Measurements from ENCODE around the gene SNAP29. TPM values are rescaled to one million over a fixed set of nuclear protein-coding genes. Genes with fewer than 3 reads are reported as not detected.

The SNAP29 gene
- total and polyA plus RNA-seq, 2 experiments from 2014 or later = 8.2 to 22.9 TPM

GRCh38 chr22:20816559-20816958 is 42.2 kb upstream of the SNAP29 start:
- Histone ChIP-seq H3F3A (replicated peaks; ENCODE audit: low read depth) (no peaks in the 10 kb centered on the region), H3K4me2 (no peak overlapping the region), H3K27me3 (ENCODE audit: insufficient read depth) (no peaks in the 10 kb centered on the region), H3K27ac (ENCODE audit: low read depth) (no peak overlapping the region), H3K79me2 (replicated peaks; ENCODE audit: insufficient read depth) (no peaks in the 10 kb centered on the region), H3K9me2 (ENCODE audit: insufficient read depth) (no peaks in the 10 kb centered on the region), H3K4me1 (ENCODE audit: insufficient read depth) (no peaks in the 10 kb centered on the region), H4K20me1 (replicated peaks; ENCODE audit: insufficient read depth) (no peaks in the 10 kb centered on the region; the same call in 1 of the 2 replicates), H3K4me3 (no peak overlapping the region), H3K36me3 (ENCODE audit: insufficient read depth) (peaks cover 3% of the 10 kb centered on the region; the same call in 1 of the 2 replicates), H2AFZ (no peak overlapping the region)
- H3K9me3 Mint-ChIP-seq = no peaks in the 10 kb centered on the region
- peaks cover 10% of the 10 kb centered on the region; the same call in 2 of the 3 replicates for H3K36me3 Mint-ChIP-seq (ENCODE audit: low read depth)
- no peaks in the 10 kb centered on the region; the same call in 2 of the 3 replicates for H3K4me1 Mint-ChIP-seq
- no peak overlapping the region for H3K4me3 Mint-ChIP-seq
- no peak overlapping the region for H3K27ac Mint-ChIP-seq
- DNase-seq (ENCODE audit: low spot score) (no peak), ATAC-seq (no peak)
- H3K27me3 Mint-ChIP-seq (ENCODE audit: insufficient read depth, low read depth, poor library complexity) = peaks cover 2% of the 10 kb centered on the region
- TF ChIP-seq CTCF (conservative IDR thresholded peaks at IDR 0.05; ENCODE audit: low read depth in 2 of 2) = no peak

GRCh38 chr22:20818471-20818870 is 40.3 kb upstream of the SNAP29 start:
- Mint-ChIP-seq H3K9me3 (no peaks in the 10 kb centered on the region), H3K27me3 (ENCODE audit: insufficient read depth, low read depth, poor library complexity) (peaks cover 2% of the 10 kb centered on the region), H3K4me3 (no peak overlapping the region), H3K4me1 (no peaks in the 10 kb centered on the region; the same call in 2 of the 3 replicates), H3K36me3 (ENCODE audit: low read depth) (no peaks in the 10 kb centered on the region), H3K27ac (no peak overlapping the region)
- no peak for ATAC-seq
- no peak for DNase-seq (ENCODE audit: low spot score)
- Histone ChIP-seq H3K4me3 (no peak overlapping the region), H2AFZ (no peak overlapping the region), H3K27ac (ENCODE audit: low read depth) (no peak overlapping the region), H3K9me2 (ENCODE audit: insufficient read depth) (no peaks in the 10 kb centered on the region), H3K79me2 (replicated peaks; ENCODE audit: insufficient read depth) (no peaks in the 10 kb centered on the region), H3K4me1 (ENCODE audit: insufficient read depth) (no peaks in the 10 kb centered on the region), H3K36me3 (ENCODE audit: insufficient read depth) (peaks cover 3% of the 10 kb centered on the region; the same call in 1 of the 2 replicates), H4K20me1 (replicated peaks; ENCODE audit: insufficient read depth) (peaks cover 5% of the 10 kb centered on the region; the same call in 1 of the 2 replicates), H3K4me2 (no peak overlapping the region), H3K27me3 (ENCODE audit: insufficient read depth) (no peaks in the 10 kb centered on the region), H3F3A (replicated peaks; ENCODE audit: low read depth) (no peaks in the 10 kb centered on the region)
- no peak for TF ChIP-seq ZNF331 (CRISPR knock-in tag; IDR thresholded peaks at IDR 0.05; ENCODE audit: low read depth)
- no peak for TF ChIP-seq POLR2AphosphoS5 (IDR thresholded peaks at IDR 0.05; ENCODE audit: low read depth)
- TF ChIP-seq EZH2phosphoT487 (IDR thresholded peaks at IDR 0.05; ENCODE audit: unreplicated experiment) = no peak
- TF ChIP-seq NANOG (IDR thresholded peaks at IDR 0.05; ENCODE audit: borderline replicate concordance) = no peak
- no peak for TF ChIP-seq CREB1 (CRISPR knock-in tag; IDR thresholded peaks at IDR 0.05; ENCODE audit: low read depth)
- no peak for TF ChIP-seq ETS1 (IDR thresholded peaks at IDR 0.05)
- TF ChIP-seq REST (IDR thresholded peaks at IDR 0.05; ENCODE audit: unreplicated experiment) = no peak
- no peak for TF ChIP-seq CTCF (conservative IDR thresholded peaks at IDR 0.05; ENCODE audit: low read depth in 2 of 2)

All from GM23338 (cell line).